ENCODE results near the gene TRRAP.
"Not testable (repeated sequence)": the region's sequence is repeated elsewhere in the genome, so short reads cannot be mapped to it uniquely, and the experiment has no call there.

TRRAP gene

DNA sequence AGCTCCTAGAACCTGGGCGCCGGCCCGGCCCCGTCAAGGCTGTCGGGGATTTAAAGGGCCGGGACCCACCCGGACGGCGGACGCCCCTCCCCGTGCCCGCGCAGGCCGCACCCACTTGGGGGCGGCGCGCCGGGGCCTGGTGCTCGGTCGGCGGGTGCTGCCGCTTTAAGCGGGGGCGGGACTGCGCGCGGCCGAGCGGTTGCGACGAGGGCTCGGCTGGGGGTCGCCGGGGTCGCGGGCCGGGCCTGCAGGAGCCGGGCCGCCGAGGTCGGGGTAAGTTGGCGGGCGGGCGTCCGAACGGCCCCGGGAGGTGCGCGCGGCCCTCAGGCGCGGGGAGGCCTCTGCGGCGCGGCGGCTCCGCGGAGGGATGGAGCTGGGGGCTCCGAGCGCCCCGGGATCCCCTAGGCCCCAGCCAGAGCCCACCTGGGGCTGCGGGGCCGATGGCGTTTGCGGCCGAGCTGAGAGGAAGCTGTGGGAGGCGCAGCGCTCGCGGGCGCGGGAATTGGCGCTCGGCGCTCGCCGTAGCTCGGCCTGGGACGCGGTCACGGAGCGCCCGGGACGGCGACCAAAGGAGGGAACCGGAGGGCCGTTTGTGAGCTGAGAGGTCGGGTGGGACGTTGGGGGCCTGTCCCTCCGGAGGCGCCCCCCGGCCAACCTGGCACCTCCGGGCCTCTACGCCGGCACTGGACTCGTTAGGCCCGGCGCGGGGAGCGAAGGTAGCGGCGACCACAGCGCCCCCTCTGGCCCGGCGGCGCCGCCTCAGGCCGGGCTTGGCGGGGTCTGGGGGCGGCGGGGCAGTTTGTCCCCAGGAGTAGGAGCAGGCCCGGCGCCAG is at the start of gene TRRAP:
Gene TRRAP, plus strand, starts transcription at position 168 of the 833 bp plus-strand sequence. CDS start 2,619 bp downstream, outside the sequence.
- DNase-seq (ENCODE audit: extremely low read depth in 1 of 2, low read depth in 1 of 2): peak; percentile 55 to 59

GRCh38 chr7:98830972-98831548 is 47.3 kb upstream of the TRRAP start:
- no peak for DNase-seq (ENCODE audit: extremely low read depth in 1 of 2, low read depth in 1 of 2)

GRCh38 chr7:98831641-98832221 is 46.6 kb upstream of the TRRAP start:
- peak in 1 of 2 donors; percentile 10 for DNase-seq (ENCODE audit: extremely low read depth in 1 of 2, low read depth in 1 of 2)

DNA sequence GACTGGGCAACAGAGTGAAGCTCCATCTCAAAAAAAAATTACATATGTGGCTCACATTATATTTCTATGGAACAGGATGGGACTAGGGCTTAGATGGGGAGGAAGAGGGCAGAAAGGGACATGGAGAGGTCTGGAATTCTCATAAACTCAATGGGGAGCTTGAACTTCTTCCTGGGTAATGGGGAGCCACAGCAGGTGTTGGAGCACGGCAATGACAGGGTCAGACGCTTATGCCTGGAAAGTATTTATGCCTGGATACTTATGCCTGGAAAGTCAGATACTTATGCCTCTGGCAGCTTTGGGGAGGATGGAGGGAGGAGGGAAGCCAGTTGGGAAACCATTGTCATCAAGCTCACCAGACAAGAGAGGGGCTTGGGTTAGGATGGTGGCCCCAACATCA is 45.3 kb upstream of the TRRAP start:
- no peak for DNase-seq (ENCODE audit: extremely low read depth in 1 of 2, low read depth in 1 of 2)

- no peak for DNase-seq (ENCODE audit: extremely low read depth in 1 of 2, low read depth in 1 of 2)
These were observed 43.4 kb upstream of the TRRAP start for GRCh38 chr7:98834949-98835348.

- no peak for DNase-seq (ENCODE audit: extremely low read depth in 1 of 2, low read depth in 1 of 2)
These were observed 41.3 kb upstream of the TRRAP start for GRCh38 chr7:98836811-98837629.

GRCh38 chr7:98837630-98837972 is 40.7 kb upstream of the TRRAP start:
- no peak for DNase-seq (ENCODE audit: extremely low read depth in 1 of 2, low read depth in 1 of 2)

DNA sequence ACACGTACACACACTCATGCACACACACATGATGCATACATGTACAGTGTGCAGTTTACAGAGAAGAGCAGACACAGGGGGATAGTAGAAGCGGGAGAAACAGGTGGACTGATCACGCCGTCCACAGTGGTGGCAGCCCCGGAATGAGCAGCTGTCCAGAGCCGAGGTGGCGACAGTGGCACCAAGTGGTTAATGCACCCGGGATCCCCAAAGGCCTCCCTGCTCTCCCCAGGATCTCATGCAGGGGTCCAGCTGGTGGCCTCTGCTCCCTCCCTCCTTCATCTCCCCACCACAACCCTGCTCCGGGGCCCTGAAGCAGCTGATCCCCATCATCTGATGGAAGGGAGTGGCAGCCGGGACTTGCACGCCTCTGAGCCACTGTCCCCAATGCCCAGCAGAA is 38.2 kb upstream of the TRRAP start:
- DNase-seq (ENCODE audit: extremely low read depth in 1 of 2, low read depth in 1 of 2): no peak

DNA sequence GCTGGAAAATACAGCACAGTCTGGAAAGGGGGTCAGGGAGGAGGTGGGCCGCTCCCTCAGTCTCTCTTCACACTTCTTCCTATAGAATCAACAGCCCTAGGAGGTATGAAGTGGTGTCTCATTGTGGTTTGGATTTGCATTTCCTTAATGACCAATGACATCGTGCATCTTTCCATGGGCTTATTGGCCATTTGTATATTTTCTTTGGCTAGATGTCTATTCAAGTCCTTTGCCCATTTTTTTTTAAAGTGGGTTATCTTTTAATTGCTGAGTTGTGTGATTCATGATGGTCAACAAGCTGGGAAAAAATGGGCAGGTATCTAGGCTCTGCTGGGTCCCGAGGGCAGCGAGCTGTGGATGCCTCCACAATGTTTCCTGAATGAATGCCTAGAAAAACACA is 37.6 kb upstream of the TRRAP start:
- no peak for DNase-seq (ENCODE audit: extremely low read depth in 1 of 2, low read depth in 1 of 2)

GRCh38 chr7:98841179-98841997 is 36.9 kb upstream of the TRRAP start:
- peak; percentile 23 to 40 for DNase-seq (ENCODE audit: extremely low read depth in 1 of 2, low read depth in 1 of 2)

DNA sequence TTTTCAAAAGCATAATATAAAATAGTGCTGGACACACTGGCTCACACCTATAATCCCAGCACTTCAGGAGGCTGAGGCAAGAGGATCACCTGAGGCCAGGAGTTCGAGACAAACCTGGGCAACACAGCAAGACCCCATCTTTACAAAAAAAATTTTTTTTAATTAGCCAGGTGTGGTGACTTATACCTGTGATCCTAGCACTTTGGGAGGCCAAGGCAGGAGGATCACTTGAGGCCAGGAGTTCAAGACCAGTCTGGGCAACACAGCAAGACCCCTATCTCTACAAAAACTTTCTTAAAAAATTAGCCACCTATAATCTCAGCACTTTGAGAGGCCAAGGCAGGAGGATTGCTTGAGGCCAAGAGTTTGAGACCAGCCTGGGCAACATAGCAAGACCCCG is 35.8 kb upstream of the TRRAP start:
- DNase-seq (ENCODE audit: extremely low read depth in 1 of 2, low read depth in 1 of 2): not testable (repeated sequence)

GRCh38 chr7:98848918-98849317 is 29.4 kb upstream of the TRRAP start:
- DNase-seq (ENCODE audit: extremely low read depth in 1 of 2, low read depth in 1 of 2): no peak

- DNase-seq (ENCODE audit: extremely low read depth in 1 of 2, low read depth in 1 of 2): no peak
These were observed 25.5 kb upstream of the TRRAP start for GRCh38 chr7:98852826-98853225.

GRCh38 chr7:98855610-98856422 is 22.5 kb upstream of the TRRAP start:
- DNase-seq (ENCODE audit: extremely low read depth in 1 of 2, low read depth in 1 of 2): no peak

DNA sequence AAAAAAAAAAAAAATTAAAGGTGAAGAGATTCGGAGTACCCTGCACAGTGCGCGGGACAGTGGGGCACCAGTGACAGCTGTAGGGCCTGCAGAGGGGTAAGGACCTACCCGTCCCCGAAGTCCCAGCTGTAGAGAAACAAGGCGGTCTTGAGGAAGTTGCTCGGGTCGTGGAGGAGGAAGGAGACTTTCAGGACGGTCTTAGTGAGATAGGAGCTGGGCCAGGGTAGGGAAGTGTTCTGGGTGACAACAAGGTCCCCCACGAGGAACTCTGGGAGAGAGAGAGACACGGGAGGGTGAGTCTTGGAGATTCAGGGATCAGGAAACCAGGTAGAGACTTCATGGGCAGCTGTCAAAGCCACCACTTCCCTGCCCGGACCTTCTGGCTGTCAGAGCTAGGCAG is 18.3 kb upstream of the TRRAP start:
- DNase-seq (ENCODE audit: extremely low read depth in 1 of 2, low read depth in 1 of 2): no peak

- no peak for DNase-seq (ENCODE audit: extremely low read depth in 1 of 2, low read depth in 1 of 2)
These were observed 16.1 kb upstream of the TRRAP start for GRCh38 chr7:98862203-98862602.

- no peak for DNase-seq (ENCODE audit: extremely low read depth in 1 of 2, low read depth in 1 of 2)
These were observed 15.5 kb upstream of the TRRAP start for GRCh38 chr7:98862716-98863420.

- no peak for DNase-seq (ENCODE audit: extremely low read depth in 1 of 2, low read depth in 1 of 2)
These were observed 14.7 kb upstream of the TRRAP start for GRCh38 chr7:98863601-98864000.

Data from stimulated activated CD8-positive, alpha-beta memory T cell treated with anti-CD3 and anti-CD28 coated beads, Interleukin-7, amount 100 ng/mL, for 48 hours (primary cell).